Right hindlimb (tissue), 1 donor: ENCODE results near the gene EIF4E3.

ENCODE experiments used
- DNase-seq: peaks from one replicate; pipeline ENCODE4 v3.0.0-alpha.2; 2018

The EIF4E3 gene

DNA sequence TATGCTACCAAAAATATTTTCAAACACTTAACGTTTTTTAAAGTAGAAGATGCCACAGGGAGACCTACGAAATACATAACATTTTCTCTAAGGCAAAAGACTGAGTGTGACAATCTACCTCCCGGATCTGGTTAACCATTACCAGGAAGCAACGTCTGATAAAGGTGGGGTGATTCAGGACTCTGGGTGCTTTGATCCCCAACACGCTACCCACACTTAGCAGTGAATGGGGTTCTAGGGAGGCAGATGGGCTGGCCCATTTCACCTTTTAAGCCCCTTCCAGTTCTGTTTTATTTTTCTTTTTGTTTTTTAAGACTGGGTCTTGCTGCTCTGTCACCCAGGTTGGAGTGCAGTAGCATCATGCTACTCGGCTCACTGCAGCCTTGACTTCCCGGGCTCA lies 39.5 kb downstream of the EIF4E3 start:
- no peak for DNase-seq

DNA sequence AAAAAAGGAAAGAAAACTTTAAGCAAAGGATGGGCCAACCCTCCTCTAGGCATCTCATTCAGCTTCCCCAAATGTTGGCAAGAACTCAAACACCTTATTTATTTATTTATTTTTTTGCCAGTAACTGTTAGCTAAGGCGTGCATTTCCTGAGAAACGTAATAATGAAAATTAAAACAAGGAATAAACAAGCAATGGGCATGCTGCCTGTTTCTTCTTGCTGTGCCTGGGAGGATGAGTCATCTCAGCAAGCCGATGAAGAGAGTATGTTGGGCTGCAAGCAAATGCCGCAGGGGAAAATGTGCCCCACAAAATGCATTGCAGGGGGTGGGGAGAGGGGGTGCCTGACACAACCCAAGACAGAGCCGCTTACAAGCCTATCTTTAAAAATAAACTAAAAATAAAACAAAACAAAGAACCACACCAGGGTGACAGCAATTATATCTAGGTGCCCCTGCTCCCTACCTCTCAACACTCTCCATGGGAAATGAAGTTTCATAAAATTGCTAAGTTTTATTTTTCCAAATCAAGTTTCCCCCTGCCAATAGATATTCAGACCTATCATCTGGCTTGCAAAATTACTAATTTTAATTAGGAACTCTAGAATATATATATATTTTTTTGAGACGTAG lies 40.3 kb downstream of the EIF4E3 start:
- no peak for DNase-seq

DNA sequence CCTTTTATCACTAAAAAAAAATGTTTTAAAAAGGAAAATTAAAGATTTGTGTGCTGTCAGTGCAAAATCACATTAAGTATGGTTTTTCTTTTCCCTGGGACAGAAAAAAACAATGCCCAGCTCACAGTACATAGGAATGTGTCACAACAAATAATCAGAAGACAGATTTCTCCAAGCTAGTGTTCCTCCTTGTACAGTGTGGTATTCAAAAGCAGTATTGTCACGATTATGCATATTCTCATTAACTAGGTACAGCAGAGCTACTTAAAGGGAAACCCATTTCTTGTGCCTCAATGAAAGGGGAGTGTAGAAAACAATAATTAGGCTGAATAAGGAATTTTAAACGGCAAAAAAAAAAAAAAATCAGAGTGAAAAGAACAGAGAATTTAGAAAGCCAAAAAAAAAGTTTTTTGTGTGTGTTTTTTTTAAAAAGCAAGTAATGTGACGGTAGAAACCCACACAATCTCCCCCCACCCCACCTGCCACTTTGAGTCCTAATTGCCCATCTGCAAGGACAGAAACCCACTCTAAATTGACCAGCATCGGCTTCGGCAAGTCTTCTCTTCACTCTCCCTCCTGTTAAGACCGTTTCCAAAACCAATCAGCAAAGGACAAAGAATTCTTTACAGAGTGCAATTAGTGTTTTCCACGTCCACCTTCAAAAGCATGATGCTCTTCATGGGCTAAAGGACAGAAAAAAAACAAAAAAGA lies 41.0 kb downstream of the EIF4E3 start:
- no peak for DNase-seq

DNA sequence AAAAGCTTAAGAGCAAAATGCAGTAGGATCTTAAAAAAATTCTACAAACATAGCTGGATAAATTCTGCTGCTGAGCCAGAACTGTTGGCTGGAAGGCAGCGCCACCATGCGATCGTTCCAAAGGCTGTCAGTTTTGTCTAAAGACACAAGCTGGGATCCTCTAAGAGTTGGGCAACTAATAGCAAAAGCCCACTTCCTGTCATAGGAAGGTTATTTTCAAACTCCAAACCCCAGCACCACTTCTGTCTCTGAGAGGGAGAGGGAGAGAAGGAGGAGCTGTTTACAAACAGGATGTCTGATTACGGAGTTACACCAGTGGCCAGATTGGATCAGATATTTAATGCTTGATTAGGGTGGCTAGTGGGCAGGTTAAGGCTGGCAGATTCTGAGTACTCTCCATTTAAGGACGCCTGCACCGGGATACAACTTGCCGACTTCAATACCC lies 44.0 kb downstream of the EIF4E3 start:
- peak; percentile 68 for DNase-seq

DNA sequence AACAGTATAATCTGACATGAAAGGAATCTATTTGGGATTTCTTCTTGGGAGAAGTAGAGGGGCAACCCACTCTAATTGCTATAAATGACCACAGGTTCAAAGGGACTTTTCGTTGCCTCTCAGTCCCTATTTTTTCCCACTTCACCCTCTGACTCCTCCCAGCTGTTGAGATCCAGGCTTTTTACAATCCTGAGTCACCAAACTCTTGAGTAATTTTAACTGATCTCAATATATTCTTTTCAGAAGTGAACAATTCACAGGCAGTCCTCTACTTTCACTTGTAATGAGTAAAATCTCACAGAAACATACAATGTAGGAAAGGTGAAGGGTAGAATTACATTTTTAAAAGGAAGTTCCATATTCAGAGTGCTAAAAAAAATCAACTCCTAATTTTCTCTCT lies 44.6 kb downstream of the EIF4E3 start:
- no peak for DNase-seq

DNA sequence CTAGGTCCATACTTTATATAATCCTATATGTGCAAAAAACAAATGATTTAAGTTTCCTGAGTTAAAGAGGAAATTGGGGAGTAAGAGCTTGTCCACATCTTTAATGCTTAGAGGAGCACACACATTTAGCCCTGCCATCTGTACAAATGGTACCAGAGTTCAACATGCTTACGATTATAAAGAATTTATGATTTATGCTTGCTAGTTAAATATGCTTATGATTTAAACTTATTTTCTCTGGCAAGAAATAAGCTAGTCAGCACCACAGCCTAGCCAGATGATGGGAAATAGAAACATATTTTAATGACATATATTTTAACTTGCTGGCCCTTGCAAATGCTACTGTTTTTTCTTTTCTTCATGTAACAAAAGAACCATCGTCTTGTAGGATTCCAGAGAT lies 48.3 kb downstream of the EIF4E3 start:
- DNase-seq = no peak

DNA sequence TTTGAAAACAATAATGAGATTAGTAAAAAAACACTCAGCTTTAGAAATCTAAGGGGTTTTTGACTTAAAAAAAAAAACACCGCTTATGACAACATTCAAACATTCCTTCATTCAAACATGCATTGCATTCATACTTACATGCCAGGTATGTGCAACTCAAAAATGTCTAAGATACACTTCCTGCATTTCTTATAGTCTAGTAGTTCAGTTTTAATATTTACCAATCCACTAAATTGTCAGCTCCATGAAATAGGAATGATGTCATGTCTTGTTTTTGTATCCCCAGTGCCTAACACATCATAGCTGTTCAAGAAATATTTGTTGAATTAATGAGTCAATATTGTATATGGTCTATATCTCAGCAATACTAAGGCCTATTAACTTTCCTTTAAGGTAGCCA lies 51.7 kb downstream of the EIF4E3 start:
- no peak for DNase-seq

DNA sequence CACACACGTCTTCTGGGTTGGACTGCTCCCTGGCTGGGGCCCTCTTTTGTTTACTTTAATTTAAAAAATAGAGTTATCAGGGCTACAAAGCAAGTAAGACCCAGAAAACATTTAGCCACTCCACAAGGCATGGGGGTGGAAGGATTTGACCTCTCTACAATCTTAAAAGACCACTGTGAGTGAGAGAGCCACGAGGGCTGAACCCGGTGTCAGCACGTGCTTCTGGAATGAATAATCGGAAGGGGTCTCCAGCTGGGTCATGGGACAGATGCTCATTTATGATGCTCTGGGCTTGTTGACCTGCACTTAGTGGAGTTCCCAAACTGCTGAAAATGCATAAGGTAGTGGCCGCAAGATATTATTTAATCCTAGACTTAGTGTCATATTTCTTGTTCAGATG lies 52.4 kb downstream of the EIF4E3 start:
- no peak for DNase-seq

DNA sequence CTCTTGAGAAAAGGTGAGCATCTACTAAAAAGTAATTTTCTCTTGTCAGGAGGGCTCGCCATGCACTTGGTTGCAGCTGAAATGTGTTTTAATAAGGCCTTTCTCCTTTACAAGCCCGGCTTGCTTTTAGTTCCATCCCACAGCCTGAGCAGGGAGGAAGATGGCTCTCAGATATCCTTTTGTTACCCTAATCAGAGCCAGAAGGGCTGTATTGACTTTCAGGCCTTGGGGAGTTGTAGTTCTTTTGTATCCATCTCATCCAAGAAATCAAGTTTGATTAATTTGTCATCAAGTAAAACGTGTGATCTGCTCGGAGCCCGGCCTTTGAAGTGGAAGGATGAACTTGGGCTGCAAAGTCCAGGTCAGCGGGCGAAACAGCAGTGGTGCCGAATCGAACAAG lies 52.9 kb downstream of the EIF4E3 start:
- no peak for DNase-seq

DNA sequence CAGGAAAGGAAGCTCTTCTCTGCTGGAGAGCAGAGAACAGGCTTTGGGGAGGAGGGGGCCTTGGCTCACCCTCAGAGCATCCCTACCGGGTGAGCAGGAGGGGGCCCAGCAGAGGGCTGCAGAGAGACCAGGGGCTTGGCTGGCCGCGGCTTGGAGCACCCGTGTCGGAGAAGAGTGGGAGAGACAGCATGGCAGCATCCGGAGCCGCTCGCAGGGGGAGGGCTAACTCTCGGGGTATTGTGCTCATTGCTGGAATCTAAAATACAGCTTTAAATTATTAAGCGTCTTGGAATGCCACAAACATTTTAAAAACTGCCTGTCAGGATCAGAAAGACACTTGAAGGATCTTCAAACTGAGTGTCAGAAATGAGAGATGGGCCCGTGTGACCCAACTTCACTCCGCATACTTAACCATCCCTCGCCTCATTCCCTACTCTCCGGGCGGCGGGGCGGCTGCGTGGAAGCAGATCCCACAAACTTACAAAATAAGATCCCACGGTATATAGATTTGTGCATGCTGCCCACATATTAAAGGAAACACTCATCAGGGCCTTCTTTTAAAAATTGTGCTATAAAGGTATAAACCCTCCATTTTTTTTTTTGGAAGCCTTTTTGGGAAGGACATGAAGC lies 53.9 kb downstream of the EIF4E3 start:
- DNase-seq = no peak

DNA sequence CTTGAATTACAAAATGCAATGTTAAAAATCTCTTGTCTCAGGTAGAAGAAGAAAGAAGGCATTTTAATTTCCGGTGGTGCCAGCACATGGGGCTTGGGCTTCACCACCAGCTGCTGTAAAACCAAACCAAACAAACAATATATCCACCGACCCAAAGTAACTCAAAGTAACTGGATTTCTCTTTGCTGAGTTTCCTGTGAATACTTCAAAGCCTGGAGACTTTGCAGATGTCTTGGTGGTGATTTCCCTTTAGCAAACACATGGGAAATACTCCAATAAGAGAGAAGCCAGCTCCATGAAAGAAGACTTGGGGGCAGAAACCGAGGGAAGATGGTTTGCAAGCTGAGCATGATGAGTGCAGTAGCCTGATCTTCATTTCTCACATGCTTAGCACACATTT lies 62.6 kb downstream of the EIF4E3 start:
- DNase-seq = no peak

DNA sequence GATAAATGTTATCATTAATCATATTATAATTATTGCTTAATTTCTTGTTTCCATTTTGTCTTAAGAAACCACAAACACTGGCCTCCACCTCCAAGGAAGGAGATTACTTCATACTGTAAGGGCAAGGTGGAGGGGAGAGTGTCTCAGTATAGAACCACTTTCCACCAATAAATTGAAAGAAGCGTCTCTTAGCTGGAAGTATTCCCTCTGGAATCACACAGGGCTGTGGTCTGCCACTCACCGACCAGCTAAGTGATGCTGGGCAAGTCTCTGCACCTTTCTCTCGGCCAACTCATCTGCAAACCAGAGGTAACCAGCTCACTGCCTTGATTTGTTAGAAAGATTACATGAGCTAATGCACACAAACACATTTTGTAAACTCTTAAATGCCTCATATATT lies 63.1 kb downstream of the EIF4E3 start:
- DNase-seq = no peak

DNA sequence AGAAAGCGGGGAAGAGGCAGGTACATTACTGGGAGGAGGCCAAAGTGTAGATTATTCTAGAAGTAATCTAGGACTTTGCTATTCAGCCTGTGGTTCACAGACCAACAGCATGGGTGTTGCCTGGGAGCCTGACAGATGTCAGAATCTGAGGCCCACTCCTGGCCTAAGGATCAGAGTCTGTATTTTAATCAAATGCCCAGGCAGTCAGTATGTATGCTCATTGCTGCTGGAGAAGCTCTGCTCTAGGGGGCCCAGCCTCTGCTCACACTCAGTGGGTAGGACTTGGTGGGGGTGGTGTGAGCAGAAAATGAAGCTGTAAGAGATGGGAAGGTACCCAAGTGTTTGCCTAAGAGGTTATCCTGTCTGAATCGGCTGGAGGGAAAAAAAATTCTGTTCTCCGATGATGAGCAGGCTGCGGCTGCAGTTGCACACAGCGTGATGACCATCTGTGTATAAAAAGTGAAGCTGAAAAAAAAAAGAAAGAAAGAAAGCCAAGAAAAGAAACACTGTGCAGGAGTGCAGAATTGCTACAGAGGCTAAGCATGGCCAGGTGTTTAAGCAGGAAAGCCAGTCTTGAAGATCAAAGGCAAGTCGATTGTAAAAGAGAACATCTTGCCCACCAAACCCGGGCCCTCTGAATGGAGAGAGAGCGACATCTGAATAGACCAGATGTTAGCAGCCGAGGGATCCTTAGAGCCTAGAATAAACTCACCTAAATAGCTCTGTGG lies 65.2 kb downstream of the EIF4E3 start:
- no peak for DNase-seq

DNA sequence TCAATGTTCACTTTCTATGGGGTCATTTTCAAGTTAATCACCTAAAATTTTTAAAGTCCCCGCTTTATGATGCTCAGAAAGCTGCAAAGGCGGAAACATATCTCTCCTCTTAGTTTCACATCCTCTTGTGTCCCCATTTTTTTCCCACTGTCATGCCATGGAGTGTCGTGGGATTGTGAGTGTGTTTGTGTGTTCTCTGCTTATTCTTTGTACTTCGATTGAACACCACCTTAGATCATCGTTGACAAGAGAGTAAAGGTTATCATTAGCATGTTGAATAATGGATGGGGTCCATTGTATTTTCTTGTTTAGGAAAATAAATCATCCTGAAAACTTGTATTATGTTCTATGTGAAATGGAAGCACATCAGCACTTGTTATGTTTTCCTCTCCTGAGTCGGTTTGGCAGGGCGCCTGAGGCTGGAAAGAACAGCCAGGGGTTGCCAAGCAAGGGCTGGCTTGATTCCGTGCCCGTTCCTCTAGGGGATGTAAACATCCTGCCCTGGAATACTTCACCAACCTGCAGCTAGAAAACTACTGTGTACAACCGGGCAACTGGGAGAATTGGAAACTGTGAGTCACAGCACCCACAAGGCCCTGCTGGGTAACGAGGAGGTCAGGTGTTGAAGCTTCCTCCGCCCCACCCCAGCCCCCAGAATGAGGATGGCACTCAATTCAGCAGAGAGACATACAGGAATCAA lies 67.2 kb downstream of the EIF4E3 start:
- peak; percentile 71 for DNase-seq

DNA sequence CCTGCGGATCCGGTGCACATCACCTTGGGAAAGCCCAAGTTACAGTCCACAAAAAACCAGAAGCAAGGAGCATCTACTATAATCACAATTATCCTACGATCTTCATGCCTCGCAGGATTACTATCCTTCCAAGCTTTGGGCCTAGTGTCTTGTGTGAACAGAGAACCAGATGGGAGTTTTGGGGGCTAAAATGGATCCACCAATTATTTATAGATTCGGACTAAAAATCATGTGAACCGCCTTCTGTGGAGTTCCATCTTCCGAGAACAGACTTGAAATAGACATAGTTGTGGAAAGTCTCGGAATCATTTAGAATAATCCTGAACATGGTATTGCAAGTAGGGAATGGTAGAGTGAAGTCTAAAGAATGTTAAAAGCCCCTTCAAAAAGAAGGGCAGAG lies 70.1 kb downstream of the EIF4E3 start:
- no peak for DNase-seq

DNA sequence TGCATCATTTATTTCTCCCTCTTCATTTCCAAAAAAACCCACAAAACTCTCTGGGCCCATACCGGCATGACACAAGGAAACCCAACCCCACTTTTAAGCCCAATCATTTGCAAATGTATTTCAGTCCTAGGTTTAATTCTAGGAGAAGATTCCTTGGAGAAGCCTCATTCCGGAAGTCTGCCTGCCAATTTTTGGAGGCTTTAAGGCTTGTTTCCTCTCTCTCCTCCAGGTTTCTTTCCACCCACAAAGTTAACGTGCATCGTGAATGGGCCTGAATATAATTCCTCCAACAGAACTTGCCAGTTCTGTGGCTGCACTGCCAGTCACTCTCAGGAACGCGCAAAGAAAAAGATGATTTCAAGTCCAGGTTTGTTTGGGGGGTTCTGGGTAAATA lies 71.8 kb downstream of the EIF4E3 start:
- DNase-seq = peak; percentile 54

DNA sequence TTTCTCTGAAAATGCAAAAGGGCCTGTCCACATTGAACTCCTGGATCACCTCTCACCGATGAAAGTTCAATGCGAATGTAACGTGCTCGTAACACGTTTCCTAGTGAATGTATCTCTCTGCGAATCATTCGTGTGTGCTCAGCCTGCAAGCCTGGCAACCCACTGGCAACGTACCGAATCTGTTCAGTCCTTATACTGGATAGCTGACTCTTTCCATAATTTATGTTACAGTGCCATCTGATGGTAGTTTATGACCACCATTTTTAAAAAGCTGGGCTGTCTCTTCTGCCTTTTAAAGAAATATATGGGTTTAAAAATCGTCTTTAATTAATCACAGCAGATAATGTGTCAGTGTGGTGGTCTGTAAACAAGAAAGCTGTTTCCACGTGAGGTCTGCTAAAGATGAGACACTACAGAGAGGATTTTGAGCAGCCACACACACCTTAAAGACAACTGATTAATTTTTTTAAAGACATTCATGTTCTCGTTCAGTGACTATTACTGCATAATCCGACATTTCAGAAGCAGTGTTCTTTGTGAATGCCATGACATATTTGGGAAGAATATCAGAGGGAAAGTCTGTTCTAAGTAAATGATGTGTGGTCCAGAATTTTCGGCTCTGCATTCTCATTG lies 72.3 kb downstream of the EIF4E3 start:
- DNase-seq = peak; percentile 57

DNA sequence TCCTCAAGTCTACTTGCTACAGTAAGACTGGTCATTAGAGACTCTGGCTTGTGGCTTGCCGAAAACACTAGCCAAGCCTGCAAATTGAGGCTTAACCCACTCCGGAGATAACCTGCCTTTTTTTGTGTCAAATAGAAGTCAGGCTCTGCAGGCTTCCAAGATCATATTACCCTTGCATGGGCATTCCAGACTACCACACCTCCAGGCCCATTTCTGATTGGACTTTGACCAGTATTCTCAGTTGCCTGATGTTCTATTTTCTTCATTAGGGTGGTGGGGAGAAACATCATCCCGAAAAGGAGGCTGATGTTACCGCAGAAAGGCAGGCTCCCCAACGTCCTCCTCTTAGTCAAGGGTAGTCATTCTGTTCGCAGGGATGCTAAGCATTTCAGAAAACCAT lies 73.6 kb downstream of the EIF4E3 start:
- DNase-seq = no peak

DNA sequence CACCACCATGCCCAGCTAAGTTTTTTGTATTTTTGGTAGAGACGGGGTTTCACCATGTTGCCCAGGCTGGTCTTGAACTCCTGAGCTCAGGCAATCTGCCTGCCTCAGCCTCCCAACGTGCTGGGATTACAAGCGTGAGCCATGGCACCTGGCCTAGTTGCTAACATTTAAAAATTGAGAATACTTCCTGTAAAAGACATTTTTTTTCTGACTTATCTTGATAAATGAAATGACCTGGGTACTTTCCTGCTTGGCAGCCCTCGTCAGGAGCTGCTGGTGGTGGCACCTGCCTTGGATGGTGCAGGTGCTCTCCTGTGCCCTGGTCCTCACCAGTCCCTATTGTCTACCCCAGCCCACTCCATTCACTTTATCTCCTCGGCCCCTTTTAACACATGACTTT lies 74.8 kb downstream of the EIF4E3 start:
- DNase-seq = no peak

DNA sequence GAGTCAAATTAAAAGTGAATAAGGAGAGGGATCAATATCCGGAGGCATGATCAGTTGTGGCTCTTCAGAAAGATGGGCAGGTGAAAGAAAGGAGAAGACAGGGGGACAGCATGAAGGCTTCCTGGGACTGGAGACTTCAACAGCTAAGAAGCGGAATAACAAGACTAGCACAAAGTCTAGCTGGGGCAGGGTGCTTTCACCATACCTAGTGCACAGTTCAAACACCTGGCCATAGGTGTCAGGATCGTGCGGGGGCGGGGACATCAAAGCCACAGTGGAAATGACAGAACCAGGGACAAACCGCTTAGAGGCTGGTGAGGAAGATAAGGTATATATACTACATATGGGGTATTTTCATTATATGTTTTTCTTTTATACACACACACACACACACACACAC lies 75.4 kb downstream of the EIF4E3 start:
- DNase-seq = no peak

DNA sequence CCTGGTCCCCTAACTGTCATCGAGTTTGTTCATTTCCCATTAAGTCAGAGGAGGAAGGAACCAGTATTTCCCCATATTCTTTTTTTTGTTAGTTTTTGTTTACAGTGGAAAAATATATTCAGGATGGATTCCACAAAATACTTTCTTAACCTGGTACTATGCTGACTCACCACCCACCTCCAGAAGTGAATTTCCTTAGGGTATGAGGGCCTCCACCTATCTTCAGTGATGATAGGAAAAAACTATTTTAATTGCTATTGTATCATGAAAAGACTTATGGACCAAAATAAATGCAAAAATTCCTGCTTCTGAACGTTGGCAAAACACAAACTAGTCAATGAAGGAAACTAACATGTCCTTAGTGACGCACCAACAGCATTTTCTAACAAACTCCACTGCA lies 77.5 kb downstream of the EIF4E3 start:
- DNase-seq = no peak

DNA sequence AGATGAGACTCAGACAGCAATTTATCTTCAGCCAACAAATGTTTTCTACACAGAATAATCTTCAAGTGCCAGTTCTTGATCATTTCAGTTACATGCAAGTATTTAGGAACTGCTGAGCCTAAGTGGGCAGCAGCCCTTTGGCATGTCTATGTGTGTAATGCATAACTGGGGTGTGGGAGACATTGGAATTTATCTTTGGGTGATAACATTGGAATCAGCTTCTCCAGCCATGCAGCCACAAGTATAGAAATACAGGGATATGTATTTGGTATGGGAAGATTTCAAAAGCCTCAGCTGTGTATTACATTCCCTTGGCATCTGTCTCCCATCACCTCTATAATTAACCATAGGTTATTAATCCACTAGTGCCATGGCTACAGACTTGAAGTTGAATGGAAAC lies 78.2 kb downstream of the EIF4E3 start:
- no peak for DNase-seq

DNA sequence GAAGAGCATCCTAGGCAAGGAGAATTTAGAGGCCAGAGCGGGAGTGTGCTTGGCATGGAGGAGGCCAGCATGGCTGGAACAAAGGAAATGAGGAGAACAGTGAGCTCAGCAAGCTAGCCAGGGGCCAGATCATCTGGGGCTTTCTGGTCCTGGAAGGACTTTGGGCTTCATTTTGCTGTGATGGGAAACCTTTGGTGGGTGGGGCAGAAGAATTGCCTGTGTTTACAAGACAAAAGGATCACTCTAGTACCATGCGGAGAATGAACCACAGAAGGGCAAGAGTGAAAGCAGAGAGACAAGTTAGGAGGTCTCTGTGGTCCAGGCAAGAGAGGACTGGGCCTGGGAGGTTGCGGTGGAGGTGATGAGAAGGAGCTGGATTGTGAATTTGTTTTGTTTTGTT lies 80.1 kb downstream of the EIF4E3 start:
- DNase-seq = no peak
